Activated CD4-positive, alpha-beta T cell treated with anti-CD3 and anti-CD28 coated beads, Interleukin-2, amount 10 ng/mL, durations not matched to agents 24 days and 14 days (primary cell): ENCODE measurements around the gene BPIFB6. TPM values are rescaled to one million over a fixed set of nuclear protein-coding genes. Genes with fewer than 3 reads are reported as not detected.

Experiments
- DNase-seq: peaks from one replicate; pipeline ENCODE4 v3.0.0; 2022
- H3K27ac Mint-ChIP-seq: one replicate; pipeline ENCODE4 v1.8.0; 2022; ENCODE audit warnings: mild to moderate bottlenecking, mixed read lengths
- H3K27me3 Mint-ChIP-seq: one replicate; pipeline ENCODE4 v1.8.0; 2022; ENCODE audit warnings: mixed read lengths
- H3K36me3 Mint-ChIP-seq: one replicate; pipeline ENCODE4 v1.8.0; 2022; ENCODE audit warnings: low read depth, mild to moderate bottlenecking, mixed read lengths
- H3K4me1 Mint-ChIP-seq: one replicate; pipeline ENCODE4 v1.8.0; 2021; ENCODE audit warnings: mixed read lengths
- H3K4me3 Mint-ChIP-seq: one replicate; pipeline ENCODE4 v1.8.0; 2022; ENCODE audit warnings: mild to moderate bottlenecking, moderate library complexity, mixed read lengths
- H3K9me3 Mint-ChIP-seq: one replicate; pipeline ENCODE4 v1.8.0; 2021; ENCODE audit warnings: mixed read lengths
- intact Hi-C: fragments of 100-400 bp; cut with micrococcal nuclease; formaldehyde crosslinking; loops from one replicate; pipeline ENCODE4 v1.15.1; 2023
- total RNA-seq: library from RNA; stranded (reverse); gene quantifications from 2 replicates; pipeline ENCODE4 v1.2.3, GENCODE V29; 2022

The BPIFB6 gene
- total RNA-seq, 1 donor from 2014 or later: not detected

DNA sequence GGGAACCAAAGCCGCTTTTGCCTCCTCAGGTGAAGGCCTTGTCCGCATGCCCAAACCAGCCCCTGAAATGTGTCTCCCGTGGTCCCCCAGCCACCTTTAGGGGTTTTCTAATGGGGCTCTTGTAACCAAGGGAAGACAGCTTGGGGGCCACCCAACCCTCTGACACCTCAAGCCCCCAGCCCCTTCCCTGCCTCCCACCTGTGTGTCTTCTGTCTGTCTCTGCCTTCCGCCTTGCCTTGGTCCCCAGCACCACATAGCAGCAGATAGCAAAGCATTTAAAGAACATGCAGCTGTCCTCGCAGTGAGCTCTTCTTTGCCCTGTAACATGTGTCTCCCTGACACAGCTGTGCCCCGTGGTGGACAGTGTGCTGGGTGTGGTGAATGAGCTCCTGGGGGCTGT lies 31.8 kb downstream of the BPIFB6 start:
- no peak for DNase-seq
- Mint-ChIP-seq H3K27me3 (no peaks in the 10 kb centered on the region), H3K36me3 (no peaks in the 10 kb centered on the region), H3K27ac (no peak overlapping the region), H3K9me3 (no peaks in the 10 kb centered on the region), H3K4me1 (no peaks in the 10 kb centered on the region), H3K4me3 (no peak overlapping the region)
- intact Hi-C loops: no loop called here

DNA sequence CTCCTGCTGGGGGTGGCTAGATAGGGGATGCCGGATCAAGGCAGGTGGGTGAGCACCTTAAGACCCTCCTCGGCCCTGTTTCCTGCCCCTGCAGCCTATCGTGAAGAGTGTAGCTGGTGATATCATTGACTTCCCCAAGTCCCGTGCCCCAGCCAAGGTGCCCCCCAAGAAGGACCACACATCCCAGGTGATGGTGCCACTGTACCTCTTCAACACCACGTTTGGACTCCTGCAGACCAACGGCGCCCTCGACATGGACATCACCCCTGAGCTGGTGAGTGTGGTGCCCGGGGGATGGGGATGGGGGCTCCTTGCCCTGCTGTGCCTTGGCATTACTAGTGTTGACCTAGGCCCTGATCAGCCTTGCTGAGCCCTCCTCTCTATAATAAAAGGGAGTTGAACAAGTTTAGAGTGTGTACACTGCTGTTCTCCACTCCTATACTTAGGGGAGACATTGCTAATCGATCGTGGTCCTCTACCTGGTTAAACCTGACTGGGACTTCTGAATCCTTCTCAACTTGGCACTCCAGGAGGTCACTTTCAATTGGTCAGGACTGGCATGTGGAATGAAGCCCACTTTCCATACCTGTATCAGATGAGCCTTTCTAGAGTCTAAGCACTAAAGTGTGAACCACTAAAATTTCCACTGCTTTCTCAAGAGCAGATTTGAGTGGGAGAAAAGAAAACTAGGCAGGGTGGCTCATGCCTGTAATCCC lies 33.3 kb downstream of the BPIFB6 start:
- Mint-ChIP-seq H3K4me1 (no peaks in the 10 kb centered on the region), H3K9me3 (no peaks in the 10 kb centered on the region), H3K27ac (no peak overlapping the region), H3K36me3 (no peaks in the 10 kb centered on the region), H3K4me3 (no peak overlapping the region), H3K27me3 (no peaks in the 10 kb centered on the region)
- intact Hi-C loops: no loop called here
- DNase-seq: no peak

DNA sequence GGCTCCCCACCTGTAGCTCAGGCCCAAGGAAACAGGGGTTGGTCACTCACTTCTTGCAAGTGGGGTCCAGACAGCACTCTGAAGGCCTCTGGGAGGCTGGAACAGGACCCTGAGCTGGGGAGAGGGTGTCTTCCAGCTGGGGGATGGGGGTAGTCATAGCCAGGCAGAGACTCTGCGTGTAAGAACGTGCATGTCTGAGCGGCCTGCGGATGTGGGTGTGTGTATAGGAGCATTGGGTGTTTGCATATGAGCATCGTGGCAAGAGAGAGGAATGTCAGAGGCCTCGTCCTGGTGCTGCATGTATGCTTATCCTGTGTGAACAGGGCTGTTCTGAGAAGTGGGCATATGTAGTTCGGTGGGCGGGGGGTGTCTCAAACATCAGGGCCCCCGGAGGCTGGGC lies 34.3 kb downstream of the BPIFB6 start:
- Mint-ChIP-seq H3K27ac (no peak overlapping the region), H3K36me3 (no peaks in the 10 kb centered on the region), H3K4me1 (no peaks in the 10 kb centered on the region), H3K27me3 (no peaks in the 10 kb centered on the region), H3K4me3 (no peak overlapping the region), H3K9me3 (no peaks in the 10 kb centered on the region)
- DNase-seq: no peak
- intact Hi-C loops: no loop called here

- no peak for DNase-seq
- Mint-ChIP-seq H3K27me3 (peaks cover under 1% of the 10 kb centered on the region), H3K9me3 (no peaks in the 10 kb centered on the region), H3K36me3 (no peaks in the 10 kb centered on the region), H3K4me1 (no peaks in the 10 kb centered on the region), H3K4me3 (no peak overlapping the region), H3K27ac (no peak overlapping the region)
- intact Hi-C loops: no loop called here
These were observed 36.4 kb downstream of the BPIFB6 start for GRCh38 chr20:33067806-33068205.

GRCh38 chr20:33068251-33068939 lies 36.9 kb downstream of the BPIFB6 start:
- Mint-ChIP-seq H3K9me3 (no peaks in the 10 kb centered on the region), H3K4me3 (no peak overlapping the region), H3K27ac (no peak overlapping the region), H3K4me1 (no peaks in the 10 kb centered on the region), H3K27me3 (peaks cover 2% of the 10 kb centered on the region), H3K36me3 (no peaks in the 10 kb centered on the region)
- DNase-seq: no peak
- intact Hi-C loops: no loop called here

DNA sequence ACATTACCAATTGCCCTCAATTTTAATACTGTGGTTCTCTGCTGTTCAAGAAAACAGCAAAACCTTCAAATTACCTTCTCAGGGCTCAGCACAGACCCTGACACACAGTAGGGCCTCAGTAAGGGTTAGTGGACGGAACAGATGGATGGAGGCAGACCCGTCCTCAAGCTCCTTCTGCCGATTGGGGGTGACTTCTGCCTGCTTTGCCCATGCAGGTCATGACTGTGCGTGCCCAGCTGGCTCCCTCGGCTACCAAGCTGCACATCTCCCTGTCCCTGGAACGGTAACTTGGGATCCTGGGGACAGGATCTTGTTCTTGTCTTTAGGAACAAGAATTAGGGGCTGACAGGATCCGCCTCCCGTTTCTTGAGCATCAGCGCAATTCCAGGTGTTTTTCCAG lies 38.2 kb downstream of the BPIFB6 start:
- no peak for DNase-seq
- H3K4me1 Mint-ChIP-seq: no peaks in the 10 kb centered on the region
- no peaks in the 10 kb centered on the region for H3K9me3 Mint-ChIP-seq
- no peak overlapping the region for H3K4me3 Mint-ChIP-seq
- peaks cover 2% of the 10 kb centered on the region for H3K27me3 Mint-ChIP-seq
- H3K27ac Mint-ChIP-seq: no peak overlapping the region
- H3K36me3 Mint-ChIP-seq: no peaks in the 10 kb centered on the region
- intact Hi-C loops: no loop called here

- intact Hi-C loops: no loop called here
- peaks cover 2% of the 10 kb centered on the region for H3K27me3 Mint-ChIP-seq
- H3K9me3 Mint-ChIP-seq: no peaks in the 10 kb centered on the region
- H3K27ac Mint-ChIP-seq: no peak overlapping the region
- H3K4me1 Mint-ChIP-seq: no peaks in the 10 kb centered on the region
- no peaks in the 10 kb centered on the region for H3K36me3 Mint-ChIP-seq
- no peak overlapping the region for H3K4me3 Mint-ChIP-seq
- DNase-seq: no peak
These were observed 38.9 kb downstream of the BPIFB6 start for GRCh38 chr20:33070111-33071053.

DNA sequence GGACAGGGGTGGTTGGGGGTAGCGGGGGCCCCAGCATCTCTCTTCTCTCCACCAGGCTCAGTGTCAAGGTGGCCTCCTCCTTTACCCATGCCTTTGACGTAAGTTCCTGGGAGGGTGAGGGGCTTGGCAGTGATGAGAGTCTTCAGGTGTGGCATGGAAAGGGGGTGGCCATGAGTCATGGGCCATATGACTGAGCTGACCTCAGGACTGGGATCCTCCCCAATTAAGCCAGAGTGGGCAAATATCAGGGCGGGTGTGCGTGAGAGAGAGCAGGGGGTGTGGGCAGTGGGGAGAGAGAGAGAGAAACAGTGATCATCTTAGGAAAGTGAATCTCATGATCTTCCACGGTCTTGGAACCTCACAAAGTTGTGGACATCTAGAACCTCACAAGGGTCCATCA lies 39.8 kb downstream of the BPIFB6 start:
- Mint-ChIP-seq H3K9me3 (no peaks in the 10 kb centered on the region), H3K36me3 (no peaks in the 10 kb centered on the region), H3K27ac (no peak overlapping the region), H3K4me3 (no peak overlapping the region), H3K27me3 (peaks cover 2% of the 10 kb centered on the region), H3K4me1 (no peaks in the 10 kb centered on the region)
- intact Hi-C loops: no loop called here
- no peak for DNase-seq

DNA sequence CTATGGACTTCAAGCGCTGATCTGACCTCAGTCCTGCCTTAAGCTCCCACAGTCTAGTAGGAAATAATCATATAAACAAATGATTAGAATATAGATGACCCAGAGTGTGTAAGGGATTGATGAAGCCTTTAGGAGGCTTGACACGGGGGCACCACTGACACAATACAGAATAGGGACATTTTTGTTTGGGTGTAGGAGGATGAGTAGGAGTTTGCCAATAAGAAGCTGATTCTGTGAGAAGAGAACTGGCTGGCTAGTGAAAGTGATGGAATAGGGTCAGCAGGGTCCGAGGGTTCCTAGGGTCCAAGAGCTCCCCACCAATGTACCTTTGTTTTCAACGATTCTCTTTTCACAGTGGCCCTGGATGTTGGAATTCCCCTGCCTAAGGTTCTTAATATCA lies 40.9 kb downstream of the BPIFB6 start:
- Mint-ChIP-seq H3K4me1 (no peaks in the 10 kb centered on the region), H3K27me3 (peaks cover 2% of the 10 kb centered on the region), H3K9me3 (no peaks in the 10 kb centered on the region), H3K4me3 (no peak overlapping the region), H3K36me3 (no peaks in the 10 kb centered on the region), H3K27ac (no peak overlapping the region)
- DNase-seq: no peak
- intact Hi-C loops: no loop called here

DNA sequence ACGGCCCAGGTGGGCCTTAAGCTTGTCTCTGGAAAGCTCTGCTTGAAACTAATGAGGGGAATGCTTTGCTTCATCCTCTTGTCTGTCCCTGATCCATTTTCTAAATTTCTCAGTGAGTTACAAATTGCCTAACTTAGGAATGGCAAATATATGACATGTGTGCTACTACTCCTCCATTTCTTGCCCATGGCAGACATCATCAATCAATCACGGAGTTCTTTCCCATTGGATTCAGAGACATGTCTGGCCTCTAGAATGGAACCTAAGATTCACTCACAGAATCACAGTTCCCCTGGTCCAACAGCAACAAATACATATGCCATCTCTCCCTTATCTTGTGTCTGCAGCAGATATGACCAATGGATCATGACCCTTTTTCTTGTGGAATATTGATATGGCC lies 41.4 kb downstream of the BPIFB6 start:
- no peaks in the 10 kb centered on the region for H3K9me3 Mint-ChIP-seq
- peaks cover 2% of the 10 kb centered on the region for H3K27me3 Mint-ChIP-seq
- DNase-seq: no peak

GRCh38 chr20:33074675-33075074 lies 43.2 kb downstream of the BPIFB6 start:
- H3K27me3 Mint-ChIP-seq: peaks cover 2% of the 10 kb centered on the region
- H3K9me3 Mint-ChIP-seq: no peaks in the 10 kb centered on the region
- no peak for DNase-seq
- no peak overlapping the region for H3K27ac Mint-ChIP-seq
- intact Hi-C loops: no loop called here
- no peak overlapping the region for H3K4me3 Mint-ChIP-seq
- H3K36me3 Mint-ChIP-seq: no peaks in the 10 kb centered on the region
- H3K4me1 Mint-ChIP-seq: no peaks in the 10 kb centered on the region

More for the DNA sequence above, 41.4 kb downstream of the BPIFB6 start:
- no peak overlapping the region for H3K4me3 Mint-ChIP-seq
- no peak overlapping the region for H3K27ac Mint-ChIP-seq
- H3K36me3 Mint-ChIP-seq: no peaks in the 10 kb centered on the region
- H3K4me1 Mint-ChIP-seq: no peaks in the 10 kb centered on the region
- intact Hi-C loops: no loop called here

DNA sequence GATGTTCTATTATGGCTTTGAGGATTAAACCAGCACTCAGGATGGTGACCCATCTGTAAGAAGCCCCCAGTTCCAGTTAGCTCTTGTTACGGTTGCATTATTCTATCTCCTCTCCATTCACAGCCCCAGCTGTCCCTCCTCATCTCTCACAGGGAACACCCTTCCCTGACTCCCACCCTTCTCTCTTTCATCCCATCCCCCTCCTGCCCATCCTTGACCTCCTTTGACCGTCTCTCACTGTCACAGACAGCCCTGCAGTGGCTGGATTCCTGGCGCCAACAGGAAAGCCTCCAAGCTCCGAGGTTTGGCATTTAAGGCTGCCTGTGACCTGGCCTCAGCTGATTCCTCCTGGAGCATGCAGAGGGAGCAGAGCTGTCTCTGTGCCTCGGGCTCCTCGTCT lies 43.8 kb downstream of the BPIFB6 start:
- H3K4me3 Mint-ChIP-seq: no peak overlapping the region
- H3K27ac Mint-ChIP-seq: no peak overlapping the region
- no peaks in the 10 kb centered on the region for H3K4me1 Mint-ChIP-seq
- no peaks in the 10 kb centered on the region for H3K36me3 Mint-ChIP-seq
- no peaks in the 10 kb centered on the region for H3K9me3 Mint-ChIP-seq
- intact Hi-C loops: no loop called here
- H3K27me3 Mint-ChIP-seq: peaks cover 2% of the 10 kb centered on the region
- no peak for DNase-seq

- Mint-ChIP-seq H3K27me3 (peaks cover 8% of the 10 kb centered on the region), H3K9me3 (no peaks in the 10 kb centered on the region), H3K27ac (no peak overlapping the region), H3K36me3 (no peaks in the 10 kb centered on the region), H3K4me3 (no peak overlapping the region), H3K4me1 (no peaks in the 10 kb centered on the region)
- no peak for DNase-seq
- intact Hi-C loops: no loop called here
These were observed 45.4 kb downstream of the BPIFB6 start for GRCh38 chr20:33076662-33077372.
